NK-92 treated with Interleukin-12 subunit alpha and Interleukin-12 subunit beta, amount 100 ng/mL, for 24 hours (cell line): ENCODE data around the gene DPRX.
"Not testable (repeated sequence)": the region's sequence is repeated elsewhere in the genome, so short reads cannot be mapped to it uniquely, and the experiment has no call there.

Experiments used
- DNase-seq: peaks from one replicate; lab custom pipeline; 2025; lab: John Stamatoyannopoulos, UW

The DPRX gene

DNA sequence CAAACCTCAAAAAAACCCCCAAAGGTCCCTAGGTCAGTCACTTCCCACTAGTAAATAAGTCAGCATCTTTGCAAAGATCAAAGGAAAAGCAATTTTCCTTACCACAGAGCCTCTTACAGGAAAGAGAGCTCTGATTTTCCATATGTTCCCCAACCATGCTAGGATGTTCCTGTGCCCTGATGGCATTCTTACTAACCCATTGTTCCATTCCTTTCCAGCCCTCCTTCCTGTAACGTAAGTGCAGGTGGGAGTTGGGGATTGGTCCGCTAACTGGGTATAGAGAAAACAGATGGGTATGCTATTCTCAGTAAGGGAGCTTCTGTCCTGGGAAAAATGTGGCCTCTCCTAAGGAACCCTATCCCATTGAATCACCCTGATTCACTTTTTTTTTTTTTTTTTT, 14.3 kb downstream of the DPRX start:
- no peak for DNase-seq

DNA sequence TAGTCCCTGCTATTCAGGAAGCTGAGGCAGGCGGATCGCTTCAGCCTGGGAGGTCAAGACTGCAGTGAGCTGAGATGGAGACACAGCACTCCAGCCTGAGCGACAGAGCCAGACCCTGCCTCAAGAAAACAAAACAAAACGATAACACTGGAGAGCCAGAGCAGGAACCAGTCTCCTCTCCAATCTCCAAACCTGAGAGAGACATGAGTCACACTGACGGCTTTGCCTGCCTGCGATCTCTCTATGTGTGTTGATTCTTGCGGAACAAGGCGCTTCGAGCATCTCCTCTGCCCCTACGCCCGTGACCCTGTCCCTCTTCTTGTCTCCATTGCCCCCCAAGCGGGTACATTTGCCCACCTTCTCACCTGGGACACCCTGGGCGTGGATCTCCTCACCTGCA, 15.6 kb downstream of the DPRX start:
- DNase-seq = no peak

DNA sequence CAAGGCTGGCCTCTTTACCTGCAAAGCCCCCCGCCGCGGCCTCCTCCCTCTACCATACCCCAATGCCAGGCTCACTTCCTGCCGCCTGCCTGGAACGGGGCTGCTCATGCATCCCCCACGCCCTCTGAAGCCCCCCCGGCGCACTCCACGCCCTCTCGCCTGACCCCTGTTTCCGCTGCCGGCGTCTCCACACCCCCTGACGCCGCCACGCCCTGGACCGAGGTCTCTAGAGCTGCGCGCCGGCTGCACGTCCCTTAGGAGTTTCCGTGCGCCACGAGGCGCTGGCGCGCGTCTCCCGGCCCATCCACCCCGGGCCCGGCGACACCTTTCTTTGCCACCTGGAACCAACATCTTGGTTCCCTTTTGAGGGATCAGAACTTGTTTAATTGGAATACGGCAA, 16.0 kb downstream of the DPRX start:
- DNase-seq = no peak

DNA sequence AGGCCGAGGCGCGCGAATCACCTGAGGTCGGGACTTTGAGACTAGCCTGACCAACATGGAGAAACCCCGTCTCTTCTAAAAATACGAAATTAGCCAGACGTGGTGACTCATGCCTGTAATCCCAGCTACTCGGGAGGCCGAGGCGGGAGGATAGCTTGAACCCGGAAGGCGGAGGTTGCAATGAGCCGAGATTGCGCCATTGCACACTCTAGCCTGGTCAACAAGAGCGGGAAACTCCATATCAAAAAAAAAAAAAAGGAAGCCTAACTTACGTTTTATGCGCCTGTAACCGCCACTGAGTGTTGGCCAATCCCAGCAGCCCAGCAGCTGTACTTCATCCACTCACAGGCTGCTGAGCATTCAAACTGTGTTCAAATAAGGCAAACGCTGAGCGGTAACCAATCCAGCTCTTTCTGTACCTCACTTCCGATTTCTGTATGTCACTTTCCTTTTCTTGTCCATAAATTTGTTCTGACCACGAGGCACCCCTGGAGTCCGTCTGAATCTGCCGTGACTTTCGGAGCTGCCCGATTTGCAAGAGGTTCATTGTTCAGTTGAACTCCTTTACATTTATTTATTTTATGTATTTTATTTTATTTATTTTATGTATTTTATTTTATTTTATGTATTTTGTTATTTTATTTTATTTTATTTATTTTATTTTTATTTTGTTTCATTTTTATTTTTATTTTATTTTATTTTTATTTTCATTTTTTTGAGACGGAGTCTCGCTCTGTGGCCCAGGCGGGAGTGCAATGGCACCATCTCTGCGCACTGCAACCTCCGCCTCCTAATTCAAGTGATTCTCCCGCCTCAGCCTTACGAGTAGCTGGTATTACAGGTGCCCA, 18.2 kb downstream of the DPRX start:
- DNase-seq = no peak

DNA sequence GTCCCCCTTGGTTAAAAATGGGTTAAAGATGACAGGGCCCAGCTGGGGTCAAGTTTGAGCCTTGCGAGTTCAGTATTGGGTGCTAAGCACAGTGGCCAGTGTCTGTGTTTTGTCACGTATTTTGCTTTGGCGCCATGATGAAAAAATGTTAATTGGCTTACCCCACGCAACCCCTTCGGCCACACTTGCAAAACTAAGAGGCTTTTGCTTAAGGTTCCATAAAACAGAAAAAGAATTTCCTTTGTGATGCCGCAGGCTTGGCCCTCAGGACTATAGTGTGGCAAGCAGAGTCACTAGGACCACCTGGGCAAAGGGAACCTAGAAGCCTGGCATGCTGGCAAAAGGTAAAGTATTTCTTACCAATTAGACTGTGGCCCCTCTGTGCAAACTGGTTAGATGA, 20.7 kb downstream of the DPRX start:
- DNase-seq = no peak

DNA sequence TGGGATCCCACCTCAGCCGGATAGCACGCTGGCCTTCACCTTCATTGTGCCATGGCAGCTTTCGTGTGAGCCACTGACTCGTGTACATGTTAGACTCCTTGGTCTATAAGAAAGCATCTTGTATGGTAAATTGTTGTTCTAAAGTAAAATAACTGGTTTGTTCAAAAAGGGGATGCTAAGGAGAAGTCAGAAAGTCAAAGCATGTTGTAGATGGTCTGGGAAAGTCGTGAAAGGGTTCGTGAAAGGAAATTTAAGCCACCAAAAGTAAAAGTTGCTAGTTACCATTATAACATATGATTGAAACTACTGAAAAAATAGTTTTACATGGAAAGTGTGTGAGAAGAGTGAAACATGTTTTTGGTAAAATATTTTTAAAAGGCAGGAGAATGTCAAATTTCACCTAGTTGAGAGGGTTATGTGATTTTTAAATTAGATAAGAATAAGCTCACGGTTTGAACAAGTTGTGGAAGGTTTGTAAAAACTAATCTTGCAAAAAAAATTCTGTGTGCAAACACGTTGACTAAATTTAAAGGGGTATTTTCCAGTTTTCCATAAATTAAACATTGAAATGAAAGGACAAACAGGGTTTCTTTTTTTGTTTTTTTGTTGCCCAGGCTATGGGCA, 23.4 kb downstream of the DPRX start:
- no peak for DNase-seq

DNA sequence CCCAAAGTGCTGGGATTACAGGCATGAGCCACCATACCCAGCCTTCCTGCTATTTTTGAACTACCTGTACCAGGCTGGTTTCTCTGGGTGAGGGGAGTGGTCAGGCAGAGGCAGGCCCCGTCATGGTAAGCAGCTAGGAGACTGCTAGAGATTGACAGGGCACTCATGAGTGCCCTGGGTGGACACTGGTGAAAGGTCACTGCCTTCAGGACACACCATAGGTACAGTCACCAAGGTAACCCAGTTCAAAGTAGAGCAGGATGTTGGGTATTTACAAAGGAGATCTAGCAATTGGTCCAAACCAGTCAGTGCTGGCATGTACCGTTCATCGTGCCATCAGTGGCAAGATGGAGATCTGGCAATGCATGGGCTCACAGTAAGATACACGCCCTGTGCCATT, 25.5 kb downstream of the DPRX start:
- DNase-seq = no peak

DNA sequence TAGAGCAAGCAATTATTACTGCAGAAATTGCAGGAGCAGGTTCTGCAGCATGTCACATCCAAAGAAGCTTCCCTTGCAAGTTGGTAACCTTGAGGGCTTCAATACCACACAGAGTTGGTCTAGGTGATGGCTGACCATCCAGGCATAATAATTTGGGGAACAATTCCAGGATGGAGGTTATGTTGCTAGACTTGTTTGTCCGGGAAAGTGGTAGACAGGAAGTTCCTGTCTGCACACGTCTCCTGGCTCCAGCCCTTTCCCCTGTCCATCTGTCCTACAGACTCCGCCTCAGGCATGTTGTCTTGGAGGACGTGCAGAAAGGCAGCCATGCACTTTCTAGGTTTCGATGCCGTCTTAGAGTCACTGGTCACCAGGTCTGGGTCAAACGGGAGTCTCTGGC, 26.0 kb downstream of the DPRX start:
- DNase-seq = no peak

DNA sequence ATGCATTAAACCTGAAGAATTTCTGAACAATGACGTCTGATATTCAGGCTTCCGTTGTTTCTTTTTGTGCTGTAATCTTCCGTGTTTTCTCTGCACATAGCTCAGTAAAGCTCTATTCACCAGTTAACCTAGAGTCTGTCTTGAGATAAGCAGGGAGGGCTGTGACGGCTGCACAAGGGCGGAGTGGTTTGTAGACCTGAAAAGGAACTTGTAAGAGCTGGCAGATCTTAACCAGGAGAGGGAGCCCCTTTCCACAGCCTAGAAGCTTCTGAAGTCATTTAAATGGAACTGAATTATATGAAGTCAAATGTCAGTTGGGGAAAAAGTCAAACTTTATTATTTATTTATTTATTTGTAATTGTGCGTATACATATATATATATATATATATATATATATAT, 27.5 kb downstream of the DPRX start:
- DNase-seq = no peak

DNA sequence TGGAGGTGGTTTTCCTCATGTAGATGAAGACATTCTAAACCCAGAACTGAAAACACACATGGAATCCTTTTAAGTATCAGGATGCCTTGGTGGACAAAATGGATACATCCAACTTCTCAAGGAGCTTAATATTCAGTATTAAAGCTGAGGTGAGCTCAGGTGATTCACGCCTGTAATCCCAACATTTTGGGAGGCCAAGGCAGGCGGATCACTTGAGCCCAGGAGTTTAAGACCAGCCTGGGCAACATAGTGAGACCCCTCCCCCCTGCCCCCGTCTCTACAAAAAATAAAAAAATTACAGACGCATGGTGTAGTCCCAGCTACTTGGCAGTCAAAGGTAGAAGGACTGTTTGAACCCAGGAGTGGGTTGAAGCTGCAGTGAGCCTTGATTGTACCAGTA, 28.8 kb downstream of the DPRX start:
- DNase-seq = no peak

DNA sequence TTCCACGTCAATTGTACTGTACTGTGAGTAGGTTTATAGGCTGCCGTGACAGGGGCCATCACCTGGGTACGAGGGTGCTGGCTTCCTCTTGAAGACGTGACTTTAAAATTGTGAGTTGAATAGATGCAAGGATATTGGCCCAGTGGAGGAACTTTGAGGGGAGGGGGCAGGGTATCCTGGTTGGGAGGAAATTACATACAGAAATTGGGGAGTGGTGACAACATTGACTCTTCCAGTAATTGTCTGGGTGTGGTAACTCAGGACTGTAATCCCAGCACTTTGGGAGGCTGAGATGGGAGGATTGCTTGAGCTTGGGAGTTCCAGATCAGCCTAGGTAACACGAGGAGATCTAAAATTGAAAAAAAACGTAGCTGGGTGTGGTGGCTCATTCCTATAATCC, 30.4 kb downstream of the DPRX start:
- no peak for DNase-seq

DNA sequence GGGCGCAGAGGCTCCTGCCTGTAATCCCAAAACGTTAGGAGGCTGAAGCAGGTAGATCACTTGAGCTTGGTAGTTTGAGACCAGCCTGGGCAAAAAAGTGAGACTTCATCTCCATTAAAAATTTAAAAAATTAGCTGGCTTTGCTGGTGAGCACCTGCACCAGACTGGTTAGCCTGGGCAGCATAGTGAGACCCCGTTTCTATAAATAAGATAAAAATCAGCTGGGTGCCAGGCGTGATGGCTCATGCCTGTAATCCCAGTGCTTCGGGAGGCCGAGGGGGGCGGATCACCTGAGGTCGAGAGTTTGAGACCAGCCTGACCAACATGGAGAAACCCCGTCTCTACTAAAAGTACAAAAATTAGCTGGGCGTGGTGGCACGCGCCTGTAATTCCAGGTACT, 32.4 kb downstream of the DPRX start:
- DNase-seq = no peak

DNA sequence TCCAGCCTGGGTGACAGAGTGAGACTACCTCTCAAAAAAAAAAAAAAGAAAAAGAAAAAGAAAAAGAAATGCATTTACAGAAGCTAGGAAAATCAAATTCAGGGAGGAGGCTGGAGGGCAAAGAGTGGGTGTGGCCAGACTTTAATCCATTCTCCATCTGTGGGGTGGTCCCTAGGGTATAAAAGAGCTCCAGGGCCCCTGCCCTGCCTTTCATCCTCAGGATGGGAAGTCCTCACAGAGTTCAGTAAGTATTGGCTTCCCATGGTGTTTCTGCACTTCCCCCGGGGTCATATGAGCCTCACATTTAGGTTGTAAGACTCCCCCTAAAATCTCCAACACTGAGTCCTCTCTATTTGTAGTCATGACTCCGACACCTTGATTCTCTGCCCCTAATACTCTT, 33.0 kb downstream of the DPRX start:
- DNase-seq = no peak

DNA sequence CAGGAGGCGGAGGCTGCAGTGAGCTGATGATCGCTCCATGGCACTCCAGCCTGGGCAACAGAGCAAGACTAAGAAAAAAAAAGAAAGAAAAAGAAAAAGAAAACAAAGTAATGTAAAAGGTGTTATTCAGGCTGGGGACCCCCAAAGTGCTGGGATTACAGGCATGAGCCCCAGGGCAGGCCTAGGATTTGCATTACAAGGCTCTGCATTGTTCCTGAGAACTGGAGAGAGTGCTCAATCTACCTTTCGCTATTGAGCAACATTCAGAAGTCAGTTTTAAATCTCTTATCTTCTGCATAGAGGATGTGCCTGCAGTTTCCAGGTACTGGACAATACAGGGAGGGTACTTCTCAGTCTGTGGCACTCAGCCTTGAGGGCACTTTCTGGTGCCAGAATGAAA, 34.5 kb downstream of the DPRX start:
- DNase-seq = not testable (repeated sequence)

DNA sequence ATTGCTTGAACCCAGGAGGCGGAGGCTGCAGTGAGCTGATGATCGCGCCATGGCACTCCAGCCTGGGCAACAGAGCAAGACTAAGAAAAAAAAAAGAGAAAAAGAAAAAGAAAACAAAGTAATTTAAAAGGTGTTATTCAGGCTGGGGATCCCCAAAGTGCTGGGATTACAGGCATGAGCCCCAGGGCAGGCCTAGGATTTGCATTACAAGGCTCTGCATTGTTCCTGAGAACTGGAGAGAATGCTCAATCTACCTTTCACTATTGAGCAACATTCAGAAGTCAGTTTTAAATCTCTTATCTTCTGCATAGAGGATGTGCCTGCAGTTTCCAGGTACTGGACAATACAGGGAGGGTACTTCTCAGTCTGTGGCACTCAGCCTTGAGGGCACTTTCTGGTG, 37.0 kb downstream of the DPRX start:
- DNase-seq = not testable (repeated sequence)

DNA sequence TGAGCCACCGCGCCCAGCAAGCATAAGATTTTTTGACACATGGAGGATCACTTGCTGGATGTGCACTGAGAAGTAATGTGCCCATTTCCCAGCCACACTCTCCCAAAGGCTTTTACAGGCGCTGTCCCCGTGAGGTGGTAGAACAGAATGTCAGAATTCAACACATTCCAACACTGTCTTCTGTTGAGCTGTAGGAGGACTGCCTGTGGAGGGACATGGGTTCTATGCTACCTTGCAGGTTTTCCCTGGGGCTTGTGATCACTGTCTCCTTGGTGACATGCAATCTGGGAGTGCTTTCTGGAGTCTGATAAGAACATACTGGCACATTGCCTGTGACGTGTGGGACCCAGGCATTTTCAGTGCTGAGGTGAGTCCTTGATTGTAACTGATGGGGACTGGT, 38.5 kb downstream of the DPRX start:
- no peak for DNase-seq

DNA sequence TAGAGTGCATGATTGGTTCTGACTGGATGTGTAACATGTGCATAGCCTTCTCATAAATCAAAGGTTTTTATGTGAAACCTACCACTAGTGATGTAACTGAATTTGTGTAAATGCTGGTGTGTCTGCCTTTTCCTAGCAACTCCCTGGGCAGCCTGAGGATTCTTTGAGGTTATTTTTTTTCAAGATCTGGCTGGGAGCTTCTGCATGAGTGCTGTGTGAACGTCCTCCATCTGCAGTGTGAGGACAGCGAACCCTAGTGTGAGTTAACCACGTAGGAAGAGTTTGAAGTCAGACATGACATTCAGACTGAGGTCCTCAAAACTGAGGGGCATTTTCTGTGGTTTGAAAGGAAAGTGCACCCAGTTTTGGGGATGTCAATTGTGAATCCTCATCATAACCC, 39.9 kb downstream of the DPRX start:
- no peak for DNase-seq
